Hematopoietic multipotent progenitor cell treated with erythropoietin and hydrocortisone succinate and interleukin-3 and kit ligand, for 6 days (in vitro differentiated cells): ENCODE measurements around the gene DGCR8.
"Not testable (repeated sequence)": the region's sequence is repeated elsewhere in the genome, so short reads cannot be mapped to it uniquely, and the experiment has no call there.

Experiments
- DNase-seq: peaks from one replicate; pipeline ENCODE4 v3.0.0-alpha.2; 2015

The DGCR8 gene

GRCh38 chr22:20156611-20157429, 76.8 kb downstream of the DGCR8 start:
- peak; percentile 79 for DNase-seq

- DNase-seq = no peak
Observed at GRCh38 chr22:20157430-20158183, 77.6 kb downstream of the DGCR8 start.

- no peak for DNase-seq
Observed at GRCh38 chr22:20158391-20159036, 78.5 kb downstream of the DGCR8 start.

GRCh38 chr22:20159076-20159475, 79.0 kb downstream of the DGCR8 start:
- DNase-seq = peak; percentile 46

GRCh38 chr22:20159531-20159930, 79.5 kb downstream of the DGCR8 start:
- not testable (repeated sequence) for DNase-seq

- no peak for DNase-seq
Observed at GRCh38 chr22:20160041-20160440, 80.0 kb downstream of the DGCR8 start.
